HepG2 (cell line): ENCODE results near the gene TRPV4.

Source experiments
- ARNT ChIP-seq: fragments of 450-650 bp; IDR thresholded peaks from 2 replicates; pipeline ENCODE4 v1.6.1; 2017
- ATF1 ChIP-seq: IDR thresholded peaks from 2 replicates; pipeline ENCODE4 v1.6.1; 2016; ENCODE audit warnings: mild to moderate bottlenecking, control low read depth
- ATRX ChIP-seq: sonication (generic); formaldehyde crosslinking; IDR thresholded peaks from 2 replicates; pipeline ENCODE4 v1.4.0; 2020; ENCODE audit warnings: missing genetic modification reagents, borderline replicate concordance
- GATAD2A ChIP-seq: IDR thresholded peaks from 2 replicates; pipeline ENCODE4 v1.6.1; 2016
- RCOR2 ChIP-seq: IDR thresholded peaks from 2 replicates; pipeline ENCODE4 v1.6.1; 2016; ENCODE audit warnings: missing biosample characterization, missing genetic modification reagents
- RXRA ChIP-seq: sonication (generic); formaldehyde crosslinking; IDR thresholded peaks from 2 replicates; pipeline ENCODE4 v1.5.1; 2020; ENCODE audit warnings: missing genetic modification reagents
- SMARCC2 ChIP-seq: fragments of 450-650 bp; IDR thresholded peaks from 2 replicates; pipeline ENCODE4 v1.6.1; 2017; ENCODE audit warnings: antibody characterized with exemption, mild to moderate bottlenecking
- SMC3 ChIP-seq: IDR thresholded peaks from 2 replicates; pipeline ENCODE4 v1.6.1; 2011; ENCODE audit warnings: low read length, improper control_type of control experiment
- TAF1 ChIP-seq: sonication (generic); formaldehyde crosslinking; IDR thresholded peaks from 2 replicates; pipeline ENCODE4 v1.4.0; 2020; ENCODE audit warnings: missing genetic modification reagents
- TF ChIP-seq, protein P1 (sequence below): sonication (generic); formaldehyde crosslinking; conservative IDR thresholded peaks from 2 replicates; pipeline ENCODE4 v1.4.0; 2020; ENCODE audit warnings: missing genetic modification reagents
- TF ChIP-seq, protein P2 (sequence below): sonication (generic); formaldehyde crosslinking; IDR thresholded peaks from 2 replicates; pipeline ENCODE4 v1.4.0; 2020; ENCODE audit warnings: missing genetic modification reagents
- TF ChIP-seq, protein P3 (sequence below): sonication (generic); formaldehyde crosslinking; IDR thresholded peaks from 2 replicates; pipeline ENCODE4 v1.8.0; 2022; ENCODE audit warnings: mild to moderate bottlenecking, missing genetic modification reagents; ENCODE audit not compliant: insufficient replicate concordance
- TF ChIP-seq, protein P4 (sequence below), 2 experiments: fragments of 450-650 bp in 1 of 2; sonication (generic) in 1 of 2; formaldehyde crosslinking in 1 of 2; IDR thresholded peaks; 2 replicates each; pipeline versions ENCODE4 v1.6.1 to v1.8.0; 2016 to 2022; ENCODE audit warnings: antibody characterized with exemption in 1 of 2, mild to moderate bottlenecking in 1 of 2, missing genetic modification reagents in 1 of 2
- TF ChIP-seq, protein P5 (sequence below): sonication (generic); formaldehyde crosslinking; IDR thresholded peaks from 2 replicates; pipeline ENCODE4 v1.5.1; 2020; ENCODE audit warnings: mild to moderate bottlenecking, missing genetic modification reagents, moderate library complexity

DNA sequence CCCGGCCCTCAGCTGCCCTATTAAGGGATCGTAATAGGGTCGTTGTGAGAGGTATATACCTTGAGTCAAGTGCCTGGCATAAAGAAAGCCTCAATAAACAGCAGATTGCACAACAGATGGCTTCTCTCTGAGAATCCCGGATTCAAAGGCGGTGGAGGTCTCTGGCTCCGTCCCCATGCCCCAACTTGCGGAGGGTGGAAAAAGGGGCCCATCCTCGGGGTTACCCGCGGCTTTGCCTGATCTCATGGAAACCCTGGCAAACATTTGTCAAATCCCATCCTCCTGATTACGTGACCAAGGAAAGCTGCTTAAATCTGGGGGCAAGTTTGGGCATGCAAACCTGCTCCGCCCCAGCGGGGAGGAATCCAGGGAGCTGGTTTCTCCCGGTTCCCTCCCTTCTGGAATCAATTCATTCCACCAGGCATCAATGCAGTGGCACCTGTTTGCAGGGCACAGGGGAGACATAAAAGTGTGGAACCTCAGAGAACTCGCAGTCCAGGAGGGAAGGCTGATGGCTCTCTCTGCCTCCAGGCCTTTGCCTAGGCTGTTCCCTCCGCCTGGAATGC lies 12.3 kb downstream of the TRPV4 start:
- TF ChIP-seq, protein P1, sequence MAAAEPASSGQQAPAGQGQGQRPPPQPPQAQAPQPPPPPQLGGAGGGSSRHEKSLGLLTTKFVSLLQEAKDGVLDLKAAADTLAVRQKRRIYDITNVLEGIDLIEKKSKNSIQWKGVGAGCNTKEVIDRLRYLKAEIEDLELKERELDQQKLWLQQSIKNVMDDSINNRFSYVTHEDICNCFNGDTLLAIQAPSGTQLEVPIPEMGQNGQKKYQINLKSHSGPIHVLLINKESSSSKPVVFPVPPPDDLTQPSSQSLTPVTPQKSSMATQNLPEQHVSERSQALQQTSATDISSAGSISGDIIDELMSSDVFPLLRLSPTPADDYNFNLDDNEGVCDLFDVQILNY (CRISPR knock-in tag) = no peak
- TF ChIP-seq, protein P2, sequence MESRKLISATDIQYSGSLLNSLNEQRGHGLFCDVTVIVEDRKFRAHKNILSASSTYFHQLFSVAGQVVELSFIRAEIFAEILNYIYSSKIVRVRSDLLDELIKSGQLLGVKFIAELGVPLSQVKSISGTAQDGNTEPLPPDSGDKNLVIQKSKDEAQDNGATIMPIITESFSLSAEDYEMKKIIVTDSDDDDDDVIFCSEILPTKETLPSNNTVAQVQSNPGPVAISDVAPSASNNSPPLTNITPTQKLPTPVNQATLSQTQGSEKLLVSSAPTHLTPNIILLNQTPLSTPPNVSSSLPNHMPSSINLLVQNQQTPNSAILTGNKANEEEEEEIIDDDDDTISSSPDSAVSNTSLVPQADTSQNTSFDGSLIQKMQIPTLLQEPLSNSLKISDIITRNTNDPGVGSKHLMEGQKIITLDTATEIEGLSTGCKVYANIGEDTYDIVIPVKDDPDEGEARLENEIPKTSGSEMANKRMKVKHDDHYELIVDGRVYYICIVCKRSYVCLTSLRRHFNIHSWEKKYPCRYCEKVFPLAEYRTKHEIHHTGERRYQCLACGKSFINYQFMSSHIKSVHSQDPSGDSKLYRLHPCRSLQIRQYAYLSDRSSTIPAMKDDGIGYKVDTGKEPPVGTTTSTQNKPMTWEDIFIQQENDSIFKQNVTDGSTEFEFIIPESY (CRISPR knock-in tag) = no peak
- TF ChIP-seq RXRA (CRISPR knock-in tag) = no peak
- TF ChIP-seq, protein P3, sequence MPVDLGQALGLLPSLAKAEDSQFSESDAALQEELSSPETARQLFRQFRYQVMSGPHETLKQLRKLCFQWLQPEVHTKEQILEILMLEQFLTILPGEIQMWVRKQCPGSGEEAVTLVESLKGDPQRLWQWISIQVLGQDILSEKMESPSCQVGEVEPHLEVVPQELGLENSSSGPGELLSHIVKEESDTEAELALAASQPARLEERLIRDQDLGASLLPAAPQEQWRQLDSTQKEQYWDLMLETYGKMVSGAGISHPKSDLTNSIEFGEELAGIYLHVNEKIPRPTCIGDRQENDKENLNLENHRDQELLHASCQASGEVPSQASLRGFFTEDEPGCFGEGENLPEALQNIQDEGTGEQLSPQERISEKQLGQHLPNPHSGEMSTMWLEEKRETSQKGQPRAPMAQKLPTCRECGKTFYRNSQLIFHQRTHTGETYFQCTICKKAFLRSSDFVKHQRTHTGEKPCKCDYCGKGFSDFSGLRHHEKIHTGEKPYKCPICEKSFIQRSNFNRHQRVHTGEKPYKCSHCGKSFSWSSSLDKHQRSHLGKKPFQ = no peak
- TF ChIP-seq TAF1 = no peak
- no peak for TF ChIP-seq ARNT
- no peak for TF ChIP-seq ATF1 (CRISPR knock-in tag)
- no peak for TF ChIP-seq RCOR2
- TF ChIP-seq, protein P4, sequence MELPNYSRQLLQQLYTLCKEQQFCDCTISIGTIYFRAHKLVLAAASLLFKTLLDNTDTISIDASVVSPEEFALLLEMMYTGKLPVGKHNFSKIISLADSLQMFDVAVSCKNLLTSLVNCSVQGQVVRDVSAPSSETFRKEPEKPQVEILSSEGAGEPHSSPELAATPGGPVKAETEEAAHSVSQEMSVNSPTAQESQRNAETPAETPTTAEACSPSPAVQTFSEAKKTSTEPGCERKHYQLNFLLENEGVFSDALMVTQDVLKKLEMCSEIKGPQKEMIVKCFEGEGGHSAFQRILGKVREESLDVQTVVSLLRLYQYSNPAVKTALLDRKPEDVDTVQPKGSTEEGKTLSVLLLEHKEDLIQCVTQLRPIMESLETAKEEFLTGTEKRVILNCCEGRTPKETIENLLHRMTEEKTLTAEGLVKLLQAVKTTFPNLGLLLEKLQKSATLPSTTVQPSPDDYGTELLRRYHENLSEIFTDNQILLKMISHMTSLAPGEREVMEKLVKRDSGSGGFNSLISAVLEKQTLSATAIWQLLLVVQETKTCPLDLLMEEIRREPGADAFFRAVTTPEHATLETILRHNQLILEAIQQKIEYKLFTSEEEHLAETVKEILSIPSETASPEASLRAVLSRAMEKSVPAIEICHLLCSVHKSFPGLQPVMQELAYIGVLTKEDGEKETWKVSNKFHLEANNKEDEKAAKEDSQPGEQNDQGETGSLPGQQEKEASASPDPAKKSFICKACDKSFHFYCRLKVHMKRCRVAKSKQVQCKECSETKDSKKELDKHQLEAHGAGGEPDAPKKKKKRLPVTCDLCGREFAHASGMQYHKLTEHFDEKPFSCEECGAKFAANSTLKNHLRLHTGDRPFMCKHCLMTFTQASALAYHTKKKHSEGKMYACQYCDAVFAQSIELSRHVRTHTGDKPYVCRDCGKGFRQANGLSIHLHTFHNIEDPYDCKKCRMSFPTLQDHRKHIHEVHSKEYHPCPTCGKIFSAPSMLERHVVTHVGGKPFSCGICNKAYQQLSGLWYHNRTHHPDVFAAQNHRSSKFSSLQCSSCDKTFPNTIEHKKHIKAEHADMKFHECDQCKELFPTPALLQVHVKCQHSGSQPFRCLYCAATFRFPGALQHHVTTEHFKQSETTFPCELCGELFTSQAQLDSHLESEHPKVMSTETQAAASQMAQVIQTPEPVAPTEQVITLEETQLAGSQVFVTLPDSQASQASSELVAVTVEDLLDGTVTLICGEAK (IDR thresholded peaks at IDR 0.05) = no peak
- TF ChIP-seq, protein P4 (CRISPR knock-in tag; IDR thresholded peaks at IDR 0.05) = no peak
- TF ChIP-seq, protein P5, sequence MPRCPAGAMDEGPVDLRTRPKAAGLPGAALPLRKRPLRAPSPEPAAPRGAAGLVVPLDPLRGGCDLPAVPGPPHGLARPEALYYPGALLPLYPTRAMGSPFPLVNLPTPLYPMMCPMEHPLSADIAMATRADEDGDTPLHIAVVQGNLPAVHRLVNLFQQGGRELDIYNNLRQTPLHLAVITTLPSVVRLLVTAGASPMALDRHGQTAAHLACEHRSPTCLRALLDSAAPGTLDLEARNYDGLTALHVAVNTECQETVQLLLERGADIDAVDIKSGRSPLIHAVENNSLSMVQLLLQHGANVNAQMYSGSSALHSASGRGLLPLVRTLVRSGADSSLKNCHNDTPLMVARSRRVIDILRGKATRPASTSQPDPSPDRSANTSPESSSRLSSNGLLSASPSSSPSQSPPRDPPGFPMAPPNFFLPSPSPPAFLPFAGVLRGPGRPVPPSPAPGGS (CRISPR knock-in tag) = no peak
- TF ChIP-seq SMARCC2 = no peak
- no peak for TF ChIP-seq ATRX (CRISPR knock-in tag)
- no peak for TF ChIP-seq GATAD2A (CRISPR knock-in tag)
- no peak for TF ChIP-seq SMC3
